GM19463 (cell line): ENCODE results near the gene IL4I1.

Experiments used
- ATAC-seq: cut with Tn5 transposase; IDR thresholded peaks from one replicate; pipeline ENCODE4 v1.9.1; 2021; ENCODE audit warnings: mild to moderate bottlenecking, moderate library complexity; ENCODE audit not compliant: unreplicated experiment

The IL4I1 gene

DNA sequence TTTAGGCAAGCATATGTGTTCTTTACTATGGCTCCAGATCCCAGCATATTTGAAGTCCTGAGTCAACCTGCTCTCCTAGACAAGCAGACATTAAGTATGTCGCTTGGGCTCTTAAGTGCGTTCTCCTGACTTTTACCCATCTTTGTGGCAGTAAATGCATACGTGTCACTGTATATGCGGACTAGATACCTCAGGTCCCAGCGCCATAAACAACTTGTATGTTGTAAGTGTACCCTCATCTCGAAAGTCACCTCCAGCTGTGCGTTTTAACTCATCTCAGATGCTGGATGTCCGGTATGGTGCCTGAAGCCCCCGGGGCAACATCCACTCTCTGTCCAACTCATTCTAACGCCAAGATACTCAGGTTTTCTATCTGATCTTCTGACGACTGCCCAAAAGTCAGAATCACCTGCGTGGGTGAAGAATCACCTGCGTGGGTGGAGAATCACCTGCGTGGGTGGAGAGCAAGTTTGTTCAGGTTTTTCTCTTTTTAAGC, 44.0 kb downstream of the IL4I1 start:
- ATAC-seq: no peak

GRCh38 chr19:49851456-49852259, 45.0 kb downstream of the IL4I1 start:
- no peak for ATAC-seq

- ATAC-seq: peak; percentile 69
Measured at GRCh38 chr19:49850487-49851342, 46.0 kb downstream of the IL4I1 start, which contains the start of gene PTOV1. Gene PTOV1, plus strand, starts transcription at chr19:49851159.

GRCh38 chr19:49850221-49850486, 46.5 kb downstream of the IL4I1 start:
- no peak for ATAC-seq

- ATAC-seq: no peak
Measured at GRCh38 chr19:49849433-49850220, 47.1 kb downstream of the IL4I1 start.

GRCh38 chr19:49848938-49849337, 47.7 kb downstream of the IL4I1 start:
- no peak for ATAC-seq

DNA sequence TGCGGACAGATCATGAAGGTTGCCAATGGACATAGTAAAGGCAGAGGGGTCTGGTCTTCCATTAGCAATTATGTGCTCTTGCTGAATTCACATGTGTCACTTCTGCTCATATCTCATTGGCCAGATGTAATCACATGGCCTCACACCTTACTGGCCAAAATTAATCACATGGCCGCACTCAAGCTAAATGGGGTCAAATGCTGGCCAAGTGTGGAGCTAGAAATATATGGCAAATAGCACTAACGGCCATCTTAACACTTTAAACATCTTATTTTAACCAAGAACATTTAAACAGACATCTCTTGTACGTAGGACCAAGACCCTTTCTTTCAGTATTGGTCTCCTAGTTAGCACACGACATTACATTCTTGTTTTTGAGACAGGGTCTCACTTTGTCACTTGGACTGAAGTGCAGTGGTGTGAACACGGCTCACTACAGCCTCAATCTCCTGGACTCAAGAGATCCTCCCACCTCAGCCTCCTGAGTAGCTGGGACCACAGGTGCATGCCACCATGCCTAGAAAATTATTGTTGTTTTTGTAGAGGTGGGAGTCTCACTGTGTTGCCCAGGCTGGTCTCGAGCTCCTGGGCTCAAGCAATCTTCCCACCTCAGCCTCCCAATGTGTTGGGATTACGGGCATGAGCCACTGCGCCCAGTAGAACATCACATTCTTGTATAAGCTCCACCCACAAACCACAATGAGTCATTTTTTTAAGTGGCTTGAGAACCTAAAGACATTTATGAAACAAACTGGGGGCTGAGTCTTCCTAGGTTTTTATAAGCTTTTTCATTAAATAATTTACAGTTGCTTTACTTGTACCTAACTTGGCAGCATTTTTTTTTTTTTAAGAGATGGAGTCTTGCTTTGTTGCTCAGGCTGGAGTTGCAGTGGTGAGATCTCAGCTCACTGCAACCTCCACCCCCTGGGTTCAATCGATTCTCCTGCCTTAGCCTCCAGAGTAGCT, 48.7 kb downstream of the IL4I1 start:
- no peak for ATAC-seq

DNA sequence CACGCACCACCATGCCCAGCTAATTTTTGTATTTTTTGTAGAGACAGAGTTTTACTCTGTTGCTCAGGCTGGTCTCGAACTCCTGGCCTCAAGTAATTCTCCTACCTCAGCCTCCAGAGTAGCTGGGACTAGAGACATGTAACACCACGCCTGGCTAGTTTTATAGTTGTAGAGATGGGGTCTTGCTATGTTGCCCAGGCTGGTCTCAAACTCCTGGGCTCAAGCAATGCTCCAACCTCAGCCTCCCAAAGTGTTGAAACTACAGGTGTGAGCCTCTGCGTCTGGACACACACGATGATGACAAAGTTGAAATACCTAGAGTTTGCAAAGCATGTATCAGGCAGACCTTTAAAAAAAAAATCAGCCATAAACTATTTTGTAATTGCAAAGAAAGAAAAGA, 50.3 kb downstream of the IL4I1 start:
- no peak for ATAC-seq

DNA sequence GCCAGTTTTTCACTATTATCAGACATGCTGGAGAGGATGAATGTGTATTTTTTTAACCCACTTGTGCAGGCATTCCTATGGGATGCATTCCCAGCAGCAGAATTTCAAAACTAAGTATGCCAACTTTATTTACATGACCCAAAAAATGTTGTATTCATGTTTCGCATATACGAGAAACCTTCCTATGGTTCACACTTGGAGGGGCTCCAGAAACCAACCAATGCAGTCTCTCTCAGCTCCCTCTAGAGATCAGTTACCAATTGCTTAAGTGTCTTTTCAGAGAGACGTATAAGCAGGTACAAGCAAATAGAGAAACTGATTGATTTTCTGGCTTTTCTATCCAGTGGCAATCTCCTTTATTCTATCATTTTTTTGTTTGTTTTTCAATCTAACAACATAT, 51.3 kb downstream of the IL4I1 start:
- no peak for ATAC-seq

DNA sequence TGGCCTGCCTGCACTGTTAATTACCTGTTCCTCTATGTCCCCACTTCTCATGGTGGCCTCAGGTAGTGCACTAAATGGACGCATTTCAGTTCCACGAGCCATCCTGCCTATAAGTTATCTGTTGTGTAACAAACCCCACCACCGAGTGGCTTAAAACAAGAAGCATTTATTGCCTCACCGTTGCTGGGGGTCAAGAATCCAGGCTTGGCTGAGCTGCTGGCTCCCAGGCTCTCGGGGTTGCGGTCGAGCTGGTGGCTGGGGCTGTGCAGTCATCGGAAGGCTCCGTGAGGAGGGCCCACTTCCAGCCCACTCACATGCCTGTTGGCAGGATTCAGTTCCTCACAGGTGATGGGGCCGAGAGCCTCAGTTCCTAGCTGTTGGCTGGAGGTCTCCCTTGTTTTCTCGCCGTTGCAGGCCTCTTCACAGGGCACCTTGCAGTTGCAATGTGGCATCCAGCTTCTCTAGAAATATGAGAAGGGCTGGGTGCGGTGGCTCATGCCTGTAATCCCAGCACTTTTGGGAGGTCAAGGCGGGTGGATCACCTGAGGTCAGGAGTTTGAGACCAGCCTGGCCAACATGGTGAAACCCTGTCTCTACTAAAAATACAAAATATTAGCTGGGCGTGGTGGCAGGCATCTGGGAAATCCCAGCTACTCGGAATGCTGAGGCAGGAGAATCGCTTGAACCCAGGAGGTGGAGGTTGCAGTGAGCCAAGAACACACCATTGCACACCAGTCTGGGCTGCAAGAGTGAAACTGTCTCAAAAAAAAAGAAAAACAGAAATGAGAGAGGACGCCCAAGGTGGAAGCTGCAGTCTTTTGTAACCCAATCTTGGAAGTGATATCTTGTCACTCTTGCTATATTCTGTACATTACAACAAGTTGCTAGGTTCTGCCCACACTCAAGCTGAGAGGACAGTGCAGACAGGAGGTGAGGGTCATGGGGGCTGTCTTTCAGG, 52.3 kb downstream of the IL4I1 start:
- no peak for ATAC-seq

- ATAC-seq: no peak
Measured at GRCh38 chr19:49843265-49843664, 53.4 kb downstream of the IL4I1 start.

- no peak for ATAC-seq
Measured at GRCh38 chr19:49840736-49841249, 55.9 kb downstream of the IL4I1 start.

DNA sequence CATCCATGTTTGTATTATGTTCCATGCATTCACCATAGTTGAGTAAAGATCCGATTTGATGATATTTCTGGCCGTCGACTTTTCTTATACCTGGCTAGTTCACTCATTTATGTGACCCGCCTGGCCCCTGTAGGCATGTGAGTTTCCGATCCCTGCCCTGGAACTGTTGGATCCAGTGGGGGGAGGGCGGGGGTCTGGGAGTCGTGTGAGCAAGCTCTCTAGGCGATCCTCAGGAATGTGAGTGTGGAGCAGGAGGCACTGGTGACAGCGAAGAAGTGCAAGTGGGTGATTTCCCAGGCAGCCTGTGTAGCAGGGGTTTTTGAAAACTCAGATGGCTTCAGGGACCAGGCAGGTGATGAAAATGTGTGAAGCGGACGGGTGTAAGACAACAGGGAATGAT, 56.4 kb downstream of the IL4I1 start:
- no peak for ATAC-seq

GRCh38 chr19:49839713-49840112, 57.0 kb downstream of the IL4I1 start:
- no peak for ATAC-seq
